ENCODE results near the gene SDK1. TPM values are rescaled to one million over a fixed set of nuclear protein-coding genes. Genes with fewer than 3 reads are reported as not detected.

The SDK1 gene
- total and polyA plus RNA-seq, 12 donors: 1.0 to 5.3 (median 3.2) TPM

- DNase-seq (no peak), ATAC-seq (no peak)
- 70 to 78% methylated on average over 1 of the region's 1 CpG for WGBS, 2 donors
- no peak for TF ChIP-seq CTCF (IDR thresholded peaks at IDR 0.05)
- Histone ChIP-seq H3K9me3 (peaks cover 0 to 19% (median under 1%) of the 10 kb centered on the region in 11 donors), H3K4me3 (no peak overlapping the region), H3K27ac (no peak overlapping the region), H3K4me1 (no peaks in the 10 kb centered on the region), H3K27me3 (peaks cover 0 to 8% (median 0%) of the 10 kb centered on the region in 7 donors), H3K36me3 (no peaks in the 10 kb centered on the region)
- intact Hi-C loops (cut with DNase I): no loop called here
These were observed 409.1 kb downstream of the SDK1 start for GRCh38 chr7:3710122-3710521.

- H3K36me3 ChIP-seq: no peaks in the 10 kb centered on the region
- 38 to 54% methylated on average over 5 of the region's 5 CpGs for WGBS, 2 donors
These were observed 409.5 kb downstream of the SDK1 start for GRCh38 chr7:3710531-3710930.

GRCh38 chr7:3712841-3713240, 411.8 kb downstream of the SDK1 start:
- Histone ChIP-seq H3K27me3 (peaks cover 0 to 8% (median 0%) of the 10 kb centered on the region in 7 donors), H3K36me3 (no peaks in the 10 kb centered on the region), H3K4me3 (no peak overlapping the region), H3K4me1 (no peaks in the 10 kb centered on the region), H3K27ac (no peak overlapping the region), H3K9me3 (peaks cover 0 to 8% (median 0%) of the 10 kb centered on the region in 11 donors)
- TF ChIP-seq CTCF (IDR thresholded peaks at IDR 0.05): no peak
- intact Hi-C loops (cut with DNase I): no loop called here
- ATAC-seq (no peak), DNase-seq (no peak)
- WGBS, 2 donors: 52 to 68% methylated on average over 6 of the region's 6 CpGs

More at GRCh38 chr7:3710531-3710930, 409.5 kb downstream of the SDK1 start:
- Histone ChIP-seq H3K27me3 (peaks cover 0 to 8% (median 0%) of the 10 kb centered on the region in 7 donors), H3K4me1 (no peaks in the 10 kb centered on the region), H3K9me3 (peaks cover 0 to 17% (median 0%) of the 10 kb centered on the region in 11 donors), H3K27ac (no peak overlapping the region), H3K4me3 (no peak overlapping the region)
- ATAC-seq (no peak), DNase-seq (no peak)
- TF ChIP-seq CTCF (IDR thresholded peaks at IDR 0.05): no peak
- intact Hi-C loops (cut with DNase I): no loop called here

GRCh38 chr7:3721422-3721821, 420.4 kb downstream of the SDK1 start:
- H3K36me3 ChIP-seq: no peaks in the 10 kb centered on the region
- no peak overlapping the region for H3K4me3 ChIP-seq
- no peak for TF ChIP-seq CTCF (IDR thresholded peaks at IDR 0.05)
- ATAC-seq (no peak), DNase-seq (no peak)
- 89 to 96% methylated on average over 3 of the region's 3 CpGs for WGBS, 2 donors
- H3K27me3 ChIP-seq: no peaks in the 10 kb centered on the region
- H3K4me1 ChIP-seq: peaks cover 0 to 8% (median 0%) of the 10 kb centered on the region in 9 donors
- H3K27ac ChIP-seq: no peak overlapping the region
- intact Hi-C loops (cut with DNase I): no loop called here
- H3K9me3 ChIP-seq: no peaks in the 10 kb centered on the region

All from heart right ventricle (tissue), 16 donors.